OCI-LY3 (cell line): ENCODE data around the gene UBE2N.

Experiments
- EZH2phosphoT487 ChIP-seq: fragments of 200-600 bp; shearing (Covaris generic); IDR thresholded peaks from 2 replicates; pipeline ENCODE4 v1.6.1; 2018; ENCODE audit warnings: antibody characterized with exemption, mixed run types, low read depth
- TF ChIP-seq, protein P1 (sequence below): fragments of 200-600, 300-600 bp; sonication (generic); IDR thresholded peaks from 2 replicates; pipeline ENCODE4 v1.5.1; 2014; ENCODE audit warnings: antibody characterized with exemption, low read length, low read depth

DNA sequence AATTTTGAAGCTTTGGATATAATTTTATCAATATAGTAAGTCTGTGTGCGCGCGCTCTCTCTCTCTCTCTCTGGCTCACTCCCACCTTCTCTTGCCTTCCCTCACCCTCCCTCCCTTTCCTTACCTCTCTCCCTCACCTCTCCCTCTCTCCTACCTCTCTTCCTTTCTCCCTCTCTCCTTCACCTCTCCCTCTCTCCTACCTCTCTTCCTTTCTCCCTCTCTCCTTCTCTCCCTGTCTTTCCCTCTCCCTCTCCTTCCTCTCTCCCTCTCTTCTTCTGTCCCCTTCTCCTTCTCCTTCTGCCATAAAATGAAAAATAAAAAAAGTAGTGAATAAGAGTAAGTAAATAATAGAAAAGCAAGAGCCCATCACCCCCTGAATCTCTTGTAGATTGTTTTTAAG is 73.0 kb downstream of the UBE2N start:
- no peak for TF ChIP-seq EZH2phosphoT487
- TF ChIP-seq, protein P1, sequence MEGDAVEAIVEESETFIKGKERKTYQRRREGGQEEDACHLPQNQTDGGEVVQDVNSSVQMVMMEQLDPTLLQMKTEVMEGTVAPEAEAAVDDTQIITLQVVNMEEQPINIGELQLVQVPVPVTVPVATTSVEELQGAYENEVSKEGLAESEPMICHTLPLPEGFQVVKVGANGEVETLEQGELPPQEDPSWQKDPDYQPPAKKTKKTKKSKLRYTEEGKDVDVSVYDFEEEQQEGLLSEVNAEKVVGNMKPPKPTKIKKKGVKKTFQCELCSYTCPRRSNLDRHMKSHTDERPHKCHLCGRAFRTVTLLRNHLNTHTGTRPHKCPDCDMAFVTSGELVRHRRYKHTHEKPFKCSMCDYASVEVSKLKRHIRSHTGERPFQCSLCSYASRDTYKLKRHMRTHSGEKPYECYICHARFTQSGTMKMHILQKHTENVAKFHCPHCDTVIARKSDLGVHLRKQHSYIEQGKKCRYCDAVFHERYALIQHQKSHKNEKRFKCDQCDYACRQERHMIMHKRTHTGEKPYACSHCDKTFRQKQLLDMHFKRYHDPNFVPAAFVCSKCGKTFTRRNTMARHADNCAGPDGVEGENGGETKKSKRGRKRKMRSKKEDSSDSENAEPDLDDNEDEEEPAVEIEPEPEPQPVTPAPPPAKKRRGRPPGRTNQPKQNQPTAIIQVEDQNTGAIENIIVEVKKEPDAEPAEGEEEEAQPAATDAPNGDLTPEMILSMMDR = no peak
